Loucy (cell line): ENCODE data around the gene TMEM245.

Experiments
- H2AFZ ChIP-seq: fragments of 200-600 bp; sonication (generic); 2 replicates; pipeline ENCODE4 v1.6.0; 2016; ENCODE audit warnings: antibody characterized with exemption, mild to moderate bottlenecking, low read length, moderate library complexity
- H3F3A ChIP-seq: fragments of 200-600 bp; 2 replicates; pipeline ENCODE4 v1.6.0; 2016; ENCODE audit warnings: antibody characterized with exemption, low read depth, mild to moderate bottlenecking
- H3K27me3 ChIP-seq: fragments of 200-600 bp; sonication (generic); 2 replicates; pipeline ENCODE4 v1.6.1; 2014; ENCODE audit warnings: low read length, mild to moderate bottlenecking; ENCODE audit not compliant: insufficient read depth, poor library complexity, severe bottlenecking
- H3K36me3 ChIP-seq: fragments of 200-600 bp; sonication (generic); 2 replicates; pipeline ENCODE4 v1.6.1; 2016; ENCODE audit warnings: low read length; ENCODE audit not compliant: insufficient read depth
- H3K4me1 ChIP-seq: fragments of 200-600 bp; sonication (generic); 2 replicates; pipeline ENCODE4 v1.5.1; 2014; ENCODE audit warnings: low read length, mild to moderate bottlenecking; ENCODE audit not compliant: insufficient read depth, poor library complexity, severe bottlenecking
- H3K4me2 ChIP-seq: fragments of 200-600 bp; sonication (generic); 2 replicates; pipeline ENCODE4 v1.6.0; 2014; ENCODE audit warnings: antibody characterized with exemption, low read length, low read depth, mild to moderate bottlenecking; ENCODE audit not compliant: poor library complexity, severe bottlenecking
- H3K4me3 ChIP-seq: fragments of 200-600 bp; sonication (generic); 2 replicates; pipeline ENCODE4 v1.5.1; 2014; ENCODE audit warnings: low read length, mild to moderate bottlenecking, mixed read lengths; ENCODE audit not compliant: poor library complexity, severe bottlenecking
- H3K79me2 ChIP-seq: fragments of 200-600 bp; sonication (generic); 2 replicates; pipeline ENCODE4 v1.6.1; 2014; ENCODE audit warnings: low read length; ENCODE audit not compliant: insufficient read depth
- H3K9ac ChIP-seq: fragments of 200-600 bp; sonication (generic); 2 replicates; pipeline ENCODE4 v1.6.0; 2014; ENCODE audit warnings: mild to moderate bottlenecking, low read depth, low read length, moderate library complexity; ENCODE audit not compliant: poor library complexity, severe bottlenecking
- H3K9me2 ChIP-seq: fragments of 200-600 bp; sonication (generic); replicated peaks from 2 replicates; pipeline ENCODE4 v1.6.1; 2016; ENCODE audit warnings: low read depth, low read length, mixed read lengths
- H3K9me3 ChIP-seq: fragments of 200-600 bp; sonication (generic); 2 replicates; pipeline ENCODE4 v1.6.1; 2014; ENCODE audit warnings: mild to moderate bottlenecking, antibody characterized with exemption, low read length, low read depth; ENCODE audit not compliant: insufficient read depth
- H4K20me1 ChIP-seq: fragments of 200-600 bp; sonication (generic); 2 replicates; pipeline ENCODE4 v1.6.0; 2014; ENCODE audit warnings: antibody characterized with exemption, low read length, mild to moderate bottlenecking; ENCODE audit not compliant: insufficient read depth, poor library complexity, severe bottlenecking
- EZH2phosphoT487 ChIP-seq: fragments of 200-600 bp; IDR thresholded peaks from 2 replicates; pipeline ENCODE4 v1.6.1; 2018; ENCODE audit warnings: antibody characterized with exemption, mild to moderate bottlenecking, moderate library complexity, borderline replicate concordance
- TF ChIP-seq, protein P1 (sequence below): fragments of 200-600 bp; sonication (generic); conservative IDR thresholded peaks from 2 replicates; pipeline ENCODE4 v1.5.1; 2014; ENCODE audit warnings: mild to moderate bottlenecking, antibody characterized with exemption, low read length

The TMEM245 gene

DNA sequence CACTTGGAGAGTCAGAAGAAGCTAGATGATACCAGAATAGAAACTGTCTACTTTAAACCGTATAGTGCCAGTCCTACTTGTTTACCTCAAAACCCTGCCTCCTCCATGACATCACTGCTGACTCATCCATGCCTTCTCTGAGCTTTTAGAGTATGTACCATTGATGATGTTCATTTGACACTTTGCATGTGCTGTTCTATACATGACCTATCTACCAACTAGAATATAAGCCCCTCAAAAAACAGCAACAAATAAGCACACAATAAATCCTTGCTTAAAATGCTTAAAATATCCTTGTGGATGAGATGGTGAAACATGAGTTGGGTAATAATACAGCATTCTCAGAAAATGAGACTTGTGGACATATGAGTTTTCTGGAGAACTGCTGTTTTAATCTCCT, 109.0 kb downstream of the TMEM245 start:
- H3K4me1 ChIP-seq = peaks cover 14% of the 10 kb centered on the region
- H3F3A ChIP-seq = peaks cover 6% of the 10 kb centered on the region
- peaks cover 11% of the 10 kb centered on the region; the same call in 1 of the 2 replicates for H3K79me2 ChIP-seq
- peak overlapping the region; percentile 98 for H3K4me2 ChIP-seq
- H3K9me3 ChIP-seq = no peaks in the 10 kb centered on the region
- TF ChIP-seq, protein P1, sequence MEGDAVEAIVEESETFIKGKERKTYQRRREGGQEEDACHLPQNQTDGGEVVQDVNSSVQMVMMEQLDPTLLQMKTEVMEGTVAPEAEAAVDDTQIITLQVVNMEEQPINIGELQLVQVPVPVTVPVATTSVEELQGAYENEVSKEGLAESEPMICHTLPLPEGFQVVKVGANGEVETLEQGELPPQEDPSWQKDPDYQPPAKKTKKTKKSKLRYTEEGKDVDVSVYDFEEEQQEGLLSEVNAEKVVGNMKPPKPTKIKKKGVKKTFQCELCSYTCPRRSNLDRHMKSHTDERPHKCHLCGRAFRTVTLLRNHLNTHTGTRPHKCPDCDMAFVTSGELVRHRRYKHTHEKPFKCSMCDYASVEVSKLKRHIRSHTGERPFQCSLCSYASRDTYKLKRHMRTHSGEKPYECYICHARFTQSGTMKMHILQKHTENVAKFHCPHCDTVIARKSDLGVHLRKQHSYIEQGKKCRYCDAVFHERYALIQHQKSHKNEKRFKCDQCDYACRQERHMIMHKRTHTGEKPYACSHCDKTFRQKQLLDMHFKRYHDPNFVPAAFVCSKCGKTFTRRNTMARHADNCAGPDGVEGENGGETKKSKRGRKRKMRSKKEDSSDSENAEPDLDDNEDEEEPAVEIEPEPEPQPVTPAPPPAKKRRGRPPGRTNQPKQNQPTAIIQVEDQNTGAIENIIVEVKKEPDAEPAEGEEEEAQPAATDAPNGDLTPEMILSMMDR = no peak
- no peak for TF ChIP-seq EZH2phosphoT487
- no peak overlapping the region for H2AFZ ChIP-seq
- no peaks in the 10 kb centered on the region for H3K36me3 ChIP-seq
- H3K27me3 ChIP-seq = peaks cover 16% of the 10 kb centered on the region
- no peak overlapping the region for H3K9ac ChIP-seq
- no peak overlapping the region for H3K4me3 ChIP-seq
- H4K20me1 ChIP-seq = peaks cover 3% of the 10 kb centered on the region
- no peaks in the 10 kb centered on the region for H3K9me2 ChIP-seq

DNA sequence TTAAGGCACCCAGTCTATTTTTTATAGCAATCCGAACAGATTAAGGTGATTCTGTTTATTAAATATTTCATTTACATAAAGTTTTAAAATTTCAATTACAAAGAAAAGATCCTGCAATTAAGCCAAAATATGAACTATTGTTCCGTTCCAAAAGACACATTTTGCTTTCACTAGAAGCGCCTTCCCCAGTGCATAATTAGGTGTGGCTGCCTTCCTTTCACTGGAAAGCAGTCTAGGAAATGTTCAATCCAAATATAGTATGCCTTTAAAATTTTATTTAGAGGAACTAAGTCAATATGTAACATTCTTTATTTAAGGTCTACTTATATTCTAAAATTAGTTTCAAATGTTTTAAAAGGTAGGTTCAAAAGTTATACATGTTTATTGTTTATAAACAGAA, 114.1 kb downstream of the TMEM245 start:
- peaks cover 15% of the 10 kb centered on the region; the same call in 1 of the 2 replicates for H3K9me3 ChIP-seq
- H3K79me2 ChIP-seq = no peaks in the 10 kb centered on the region
- TF ChIP-seq, protein P1 = no peak
- TF ChIP-seq EZH2phosphoT487 = no peak
- no peak overlapping the region for H2AFZ ChIP-seq
- no peaks in the 10 kb centered on the region for H3K9me2 ChIP-seq
- no peaks in the 10 kb centered on the region for H3K36me3 ChIP-seq
- no peaks in the 10 kb centered on the region for H3K4me1 ChIP-seq
- no peak overlapping the region for H3K9ac ChIP-seq
- H3F3A ChIP-seq = no peaks in the 10 kb centered on the region
- H3K4me3 ChIP-seq = no peak overlapping the region
- peaks cover 8% of the 10 kb centered on the region for H4K20me1 ChIP-seq
- no peak overlapping the region for H3K4me2 ChIP-seq
- H3K27me3 ChIP-seq = peaks cover 23% of the 10 kb centered on the region

DNA sequence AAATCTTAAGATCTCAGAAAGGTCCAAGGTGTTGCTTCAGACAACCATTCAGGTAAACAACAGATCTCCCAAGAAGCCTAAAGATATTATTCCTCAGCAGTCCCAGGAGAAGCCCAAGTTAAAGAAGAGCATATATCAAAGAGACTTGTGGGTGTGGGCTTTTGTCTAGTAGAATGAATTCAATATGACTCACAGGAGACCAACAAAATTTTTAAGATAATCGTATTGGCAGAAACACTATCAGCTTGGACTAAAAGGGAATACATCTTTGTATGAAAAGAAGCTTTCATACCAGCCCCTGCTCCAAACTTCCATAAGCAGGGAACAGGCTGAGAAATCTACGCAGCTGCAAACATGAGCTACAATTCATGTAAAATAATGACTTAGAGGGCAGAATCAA, 116.6 kb downstream of the TMEM245 start:
- no peaks in the 10 kb centered on the region for H3K9me2 ChIP-seq
- H3K9me3 ChIP-seq = peaks cover 15% of the 10 kb centered on the region; the same call in 1 of the 2 replicates
- H3K4me3 ChIP-seq = no peak overlapping the region
- H4K20me1 ChIP-seq = peaks cover 12% of the 10 kb centered on the region
- no peaks in the 10 kb centered on the region for H3F3A ChIP-seq
- H3K27me3 ChIP-seq = peaks cover 41% of the 10 kb centered on the region
- no peaks in the 10 kb centered on the region for H3K36me3 ChIP-seq
- no peak overlapping the region for H3K4me2 ChIP-seq
- H3K4me1 ChIP-seq = no peaks in the 10 kb centered on the region
- H3K79me2 ChIP-seq = no peaks in the 10 kb centered on the region
- no peak overlapping the region for H3K9ac ChIP-seq
- H2AFZ ChIP-seq = no peak overlapping the region
- TF ChIP-seq, protein P1 = no peak
- no peak for TF ChIP-seq EZH2phosphoT487
